ENCODE data around the gene KATNIP.
A peak's percentile ranks its signal among the peaks of the same experiment; 100 is the strongest.
"Not testable (repeated sequence)": the region's sequence is repeated elsewhere in the genome, so short reads cannot be mapped to it uniquely, and the experiment has no call there.

Gene KATNIP

DNA sequence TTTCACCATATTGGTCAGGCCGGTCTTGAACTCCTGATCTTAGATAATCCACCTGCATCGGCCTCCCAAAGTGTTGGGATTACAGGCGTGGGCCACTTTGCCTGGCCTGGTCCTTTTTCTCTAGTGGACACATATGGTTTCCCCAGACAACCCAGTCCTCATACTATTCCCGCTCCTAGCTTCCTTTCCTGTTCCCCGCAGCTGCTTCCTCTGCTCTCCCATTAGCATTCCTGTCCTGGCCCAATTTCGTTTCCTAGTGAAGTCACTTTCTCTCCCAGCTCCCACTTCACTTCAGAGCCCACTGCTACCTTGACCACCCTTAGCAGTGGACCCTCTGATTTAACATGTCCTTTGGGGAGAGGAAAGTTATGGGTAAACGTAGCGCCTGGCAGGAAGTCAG is 11.3 kb downstream of the KATNIP start:
- Histone ChIP-seq H3K9ac (ENCODE audit: low read length) (no peak overlapping the region), H3K36me3 (ENCODE audit: control insufficient read depth, insufficient read depth, low read length) (no peaks in the 10 kb centered on the region), H3K4me3 (ENCODE audit: low read depth, low read length) (no peak overlapping the region), H3K27ac (ENCODE audit: low read depth, low read length) (no peak overlapping the region), H3K9me3 (ENCODE audit: control insufficient read depth, insufficient read depth, low read depth, low read length) (no peaks in the 10 kb centered on the region), H3K27me3 (ENCODE audit: control insufficient read depth, insufficient read depth, low read length) (no peaks in the 10 kb centered on the region), H3K4me1 (ENCODE audit: control insufficient read depth, insufficient read depth, low read length) (no peaks in the 10 kb centered on the region)

DNA sequence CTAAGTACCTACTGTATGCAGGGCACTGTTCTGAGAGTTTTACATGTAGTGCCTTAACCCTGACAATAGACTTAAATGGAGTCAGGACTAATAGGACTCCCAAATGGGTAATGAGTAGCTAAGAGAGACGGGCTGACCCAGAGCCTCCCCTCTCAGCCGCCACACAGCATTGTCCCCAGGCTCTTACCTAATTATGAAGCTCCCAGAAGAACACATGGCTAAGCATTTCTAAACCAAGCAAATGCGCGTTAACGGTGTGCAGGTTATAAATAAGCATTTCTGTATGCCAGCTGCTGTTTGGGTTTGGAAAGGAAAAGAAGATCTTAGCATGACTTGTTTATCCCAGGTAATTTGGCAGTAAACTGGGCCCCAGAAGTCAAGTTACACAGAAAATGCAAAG is 14.3 kb downstream of the KATNIP start:
- Histone ChIP-seq H3K9me3 (ENCODE audit: control insufficient read depth, insufficient read depth, low read depth, low read length) (no peaks in the 10 kb centered on the region), H3K27ac (ENCODE audit: low read depth, low read length) (no peak overlapping the region), H3K27me3 (ENCODE audit: control insufficient read depth, insufficient read depth, low read length) (no peaks in the 10 kb centered on the region), H3K4me1 (ENCODE audit: control insufficient read depth, insufficient read depth, low read length) (no peaks in the 10 kb centered on the region), H3K36me3 (ENCODE audit: control insufficient read depth, insufficient read depth, low read length) (no peaks in the 10 kb centered on the region), H3K4me3 (ENCODE audit: low read depth, low read length) (no peak overlapping the region), H3K9ac (ENCODE audit: low read length) (no peak overlapping the region)

DNA sequence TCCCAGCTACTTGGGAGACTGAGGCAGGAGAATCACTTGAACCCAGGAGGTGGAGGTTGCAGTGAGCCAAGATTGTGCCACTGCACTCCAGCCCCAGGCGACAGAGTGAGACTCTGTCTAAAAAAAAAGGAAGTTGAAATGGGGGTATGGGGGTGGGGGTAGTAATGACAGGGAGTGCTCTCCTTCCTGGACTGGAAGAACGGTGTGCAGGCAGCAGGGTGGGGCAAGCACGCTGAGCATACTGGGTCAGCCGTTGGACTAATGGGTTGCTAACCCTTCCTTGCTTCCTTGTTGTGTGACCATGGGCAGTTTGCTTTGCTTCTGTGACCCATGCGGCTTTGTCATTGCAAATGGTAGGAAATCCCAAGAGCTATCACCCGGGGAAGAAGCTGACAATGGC is 16.5 kb downstream of the KATNIP start:
- Histone ChIP-seq H3K4me1 (ENCODE audit: control insufficient read depth, insufficient read depth, low read length) (peaks cover under 1% of the 10 kb centered on the region; the same call in 1 of the 2 replicates), H3K4me3 (ENCODE audit: low read depth, low read length) (no peak overlapping the region), H3K27me3 (ENCODE audit: control insufficient read depth, insufficient read depth, low read length) (no peaks in the 10 kb centered on the region), H3K36me3 (ENCODE audit: control insufficient read depth, insufficient read depth, low read length) (no peaks in the 10 kb centered on the region), H3K27ac (ENCODE audit: low read depth, low read length) (no peak overlapping the region), H3K9ac (ENCODE audit: low read length) (no peak overlapping the region), H3K9me3 (ENCODE audit: control insufficient read depth, insufficient read depth, low read depth, low read length) (no peaks in the 10 kb centered on the region)

DNA sequence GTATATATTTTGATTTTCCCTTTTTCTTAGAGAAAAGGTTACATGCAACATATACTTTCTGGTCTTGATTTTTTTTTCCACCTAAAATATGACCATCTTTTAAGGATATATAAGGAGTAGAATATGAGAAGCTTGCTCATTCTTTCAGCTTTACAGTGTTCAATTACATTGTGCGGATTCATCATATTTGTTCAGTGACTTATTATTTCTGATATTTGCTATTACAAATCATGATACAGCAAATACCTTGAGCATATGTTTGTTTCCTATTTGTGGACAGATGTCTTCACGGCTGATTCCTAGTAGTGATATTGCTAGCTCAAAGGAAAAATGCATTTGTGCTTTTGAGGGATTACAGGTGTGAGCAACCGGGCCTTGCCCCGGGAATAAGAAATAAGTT is 18.1 kb downstream of the KATNIP start:
- Histone ChIP-seq H3K9ac (ENCODE audit: low read length) (no peak overlapping the region), H3K9me3 (ENCODE audit: control insufficient read depth, insufficient read depth, low read depth, low read length) (no peaks in the 10 kb centered on the region), H3K27ac (ENCODE audit: low read depth, low read length) (no peak overlapping the region), H3K4me1 (ENCODE audit: control insufficient read depth, insufficient read depth, low read length) (peaks cover 5% of the 10 kb centered on the region; the same call in 1 of the 2 replicates), H3K4me3 (ENCODE audit: low read depth, low read length) (no peak overlapping the region), H3K27me3 (ENCODE audit: control insufficient read depth, insufficient read depth, low read length) (no peaks in the 10 kb centered on the region), H3K36me3 (ENCODE audit: control insufficient read depth, insufficient read depth, low read length) (no peaks in the 10 kb centered on the region)

DNA sequence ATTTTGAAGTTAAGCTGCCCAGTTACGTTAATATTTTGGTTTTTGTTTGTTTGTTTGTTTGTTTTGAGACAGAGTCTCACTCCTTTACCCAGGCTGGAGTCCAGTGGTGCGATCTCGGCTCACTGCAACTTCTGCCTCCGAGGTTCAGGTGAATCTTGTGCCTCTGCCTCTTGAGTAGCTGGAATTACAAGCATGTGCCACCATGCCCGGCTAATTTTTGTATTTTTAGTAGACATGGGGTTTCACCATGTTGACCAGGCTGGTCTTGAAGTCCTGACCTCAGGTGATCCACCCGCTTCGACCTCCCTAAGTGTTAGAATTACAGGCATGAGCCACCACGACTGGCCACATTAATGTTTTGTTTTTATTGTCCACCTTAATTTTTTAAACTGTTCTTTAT is 21.0 kb downstream of the KATNIP start:
- not testable (repeated sequence) for H3K4me3 ChIP-seq (ENCODE audit: low read depth, low read length); H3K9me3 ChIP-seq (ENCODE audit: control insufficient read depth, insufficient read depth, low read depth, low read length); H3K27me3 ChIP-seq (ENCODE audit: control insufficient read depth, insufficient read depth, low read length); H3K4me1 ChIP-seq (ENCODE audit: control insufficient read depth, insufficient read depth, low read length); H3K27ac ChIP-seq (ENCODE audit: low read depth, low read length); H3K36me3 ChIP-seq (ENCODE audit: control insufficient read depth, insufficient read depth, low read length); H3K9ac ChIP-seq (ENCODE audit: low read length)

- H3K36me3 ChIP-seq (ENCODE audit: control insufficient read depth, insufficient read depth, low read length) = no peaks in the 10 kb centered on the region
- H3K4me3 ChIP-seq (ENCODE audit: low read depth, low read length) = no peak overlapping the region
- H3K27ac ChIP-seq (ENCODE audit: low read depth, low read length) = no peak overlapping the region
- H3K27me3 ChIP-seq (ENCODE audit: control insufficient read depth, insufficient read depth, low read length) = no peaks in the 10 kb centered on the region
- no peak overlapping the region for H3K9ac ChIP-seq (ENCODE audit: low read length)
- H3K4me1 ChIP-seq (ENCODE audit: control insufficient read depth, insufficient read depth, low read length) = peaks cover 5% of the 10 kb centered on the region; the same call in 1 of the 2 replicates
- H3K9me3 ChIP-seq (ENCODE audit: control insufficient read depth, insufficient read depth, low read depth, low read length) = no peaks in the 10 kb centered on the region
These were observed 21.7 kb downstream of the KATNIP start for GRCh38 chr16:27571433-27572326.

DNA sequence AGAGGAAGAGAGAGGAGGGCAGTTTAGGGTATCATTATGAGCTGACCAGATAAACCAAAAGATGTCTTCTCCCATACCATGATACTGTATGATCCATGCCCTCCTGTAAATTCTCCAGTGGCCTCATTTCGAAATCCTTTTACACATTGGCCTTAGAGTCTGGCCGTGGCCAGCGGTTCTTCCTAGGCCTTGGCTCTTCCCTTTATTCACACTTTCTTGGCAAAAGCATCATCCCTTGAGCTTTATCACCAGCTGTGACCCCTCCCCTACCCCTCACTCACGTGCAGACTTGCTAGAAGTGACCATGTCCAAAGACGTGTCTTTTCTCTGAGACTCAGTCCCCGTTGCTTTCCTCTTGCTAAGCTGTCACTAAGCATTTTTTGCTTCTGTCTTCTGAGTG is 22.8 kb downstream of the KATNIP start:
- no peaks in the 10 kb centered on the region for H3K9me3 ChIP-seq (ENCODE audit: control insufficient read depth, insufficient read depth, low read depth, low read length)
- peaks cover 5% of the 10 kb centered on the region; the same call in 1 of the 2 replicates for H3K4me1 ChIP-seq (ENCODE audit: control insufficient read depth, insufficient read depth, low read length)
- H3K27ac ChIP-seq (ENCODE audit: low read depth, low read length) = no peak overlapping the region
- H3K27me3 ChIP-seq (ENCODE audit: control insufficient read depth, insufficient read depth, low read length) = no peaks in the 10 kb centered on the region
- H3K9ac ChIP-seq (ENCODE audit: low read length) = no peak overlapping the region
- H3K4me3 ChIP-seq (ENCODE audit: low read depth, low read length) = no peak overlapping the region
- H3K36me3 ChIP-seq (ENCODE audit: control insufficient read depth, insufficient read depth, low read length) = no peaks in the 10 kb centered on the region

GRCh38 chr16:27576729-27577128 is 26.8 kb downstream of the KATNIP start:
- H3K27ac ChIP-seq (ENCODE audit: low read depth, low read length) = no peak overlapping the region
- no peaks in the 10 kb centered on the region for H3K9me3 ChIP-seq (ENCODE audit: control insufficient read depth, insufficient read depth, low read depth, low read length)
- no peaks in the 10 kb centered on the region for H3K27me3 ChIP-seq (ENCODE audit: control insufficient read depth, insufficient read depth, low read length)

DNA sequence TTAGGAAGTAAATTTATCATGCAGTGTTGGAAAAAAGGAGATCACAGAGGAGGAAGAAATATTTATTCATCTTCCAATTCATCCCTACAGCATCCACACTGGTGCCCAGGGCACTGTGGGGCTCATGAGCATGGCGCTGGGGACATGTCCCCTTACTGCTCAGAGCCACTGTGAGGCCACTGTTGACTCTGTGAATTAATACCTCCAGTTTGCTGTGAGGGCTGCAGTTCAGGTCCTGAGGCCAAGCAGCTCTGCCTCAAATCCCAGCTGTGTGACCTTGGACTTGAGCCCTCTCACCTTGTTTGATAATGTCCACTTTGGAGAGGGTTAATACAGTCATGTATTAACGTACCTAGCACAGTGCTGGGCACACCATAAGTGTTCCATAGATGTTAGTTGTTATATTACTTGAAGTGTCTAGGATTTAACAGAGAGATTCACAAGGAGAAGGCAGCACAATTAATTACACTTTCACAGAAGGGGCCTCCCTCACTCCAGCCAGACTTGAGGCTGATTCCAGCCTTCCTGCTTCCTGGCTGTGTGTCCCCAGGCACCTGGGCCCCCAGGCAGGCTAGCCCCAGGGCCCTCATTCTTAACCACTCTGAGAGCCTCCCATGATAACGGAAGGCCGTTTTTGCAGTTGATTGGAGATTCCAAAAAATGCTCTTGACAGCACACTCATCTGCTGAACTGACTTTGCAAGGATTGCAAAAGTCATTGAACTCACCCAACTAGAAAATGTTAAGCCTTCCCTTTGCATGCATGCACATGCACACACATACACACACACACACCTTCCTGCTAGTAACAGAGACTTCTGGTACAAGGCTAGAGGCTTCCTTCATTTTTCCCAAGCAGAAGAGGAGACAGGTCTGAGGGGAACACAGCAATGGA is 29.4 kb downstream of the KATNIP start:
- H3K4me3 ChIP-seq (ENCODE audit: low read depth, low read length) = no peak overlapping the region
- H3K4me1 ChIP-seq (ENCODE audit: control insufficient read depth, insufficient read depth, low read length) = peaks cover 15% of the 10 kb centered on the region; the same call in 1 of the 2 replicates
- H3K9ac ChIP-seq (ENCODE audit: low read length) = peak overlapping the region; percentile 35
- H3K27ac ChIP-seq (ENCODE audit: low read depth, low read length) = peak overlapping the region; percentile 53; the same call in 1 of the 2 replicates
- H3K27me3 ChIP-seq (ENCODE audit: control insufficient read depth, insufficient read depth, low read length) = no peaks in the 10 kb centered on the region
- H3K9me3 ChIP-seq (ENCODE audit: control insufficient read depth, insufficient read depth, low read depth, low read length) = no peaks in the 10 kb centered on the region
- H3K36me3 ChIP-seq (ENCODE audit: control insufficient read depth, insufficient read depth, low read length) = no peaks in the 10 kb centered on the region

More at GRCh38 chr16:27576729-27577128, 26.8 kb downstream of the KATNIP start:
- Histone ChIP-seq H3K9ac (ENCODE audit: low read length) (peak overlapping the region; percentile 11), H3K4me3 (ENCODE audit: low read depth, low read length) (no peak overlapping the region), H3K36me3 (ENCODE audit: control insufficient read depth, insufficient read depth, low read length) (no peaks in the 10 kb centered on the region), H3K4me1 (ENCODE audit: control insufficient read depth, insufficient read depth, low read length) (peaks cover 11% of the 10 kb centered on the region; the same call in 1 of the 2 replicates)

- Histone ChIP-seq H3K9me3 (ENCODE audit: control insufficient read depth, insufficient read depth, low read depth, low read length) (no peaks in the 10 kb centered on the region), H3K9ac (ENCODE audit: low read length) (no peak overlapping the region), H3K27ac (ENCODE audit: low read depth, low read length) (no peak overlapping the region), H3K36me3 (ENCODE audit: control insufficient read depth, insufficient read depth, low read length) (no peaks in the 10 kb centered on the region; the same call in 1 of the 2 replicates), H3K4me3 (ENCODE audit: low read depth, low read length) (no peak overlapping the region), H3K4me1 (ENCODE audit: control insufficient read depth, insufficient read depth, low read length) (peaks cover 15% of the 10 kb centered on the region; the same call in 1 of the 2 replicates), H3K27me3 (ENCODE audit: control insufficient read depth, insufficient read depth, low read length) (no peaks in the 10 kb centered on the region)
These were observed 32.9 kb downstream of the KATNIP start for GRCh38 chr16:27582883-27583282.

DNA sequence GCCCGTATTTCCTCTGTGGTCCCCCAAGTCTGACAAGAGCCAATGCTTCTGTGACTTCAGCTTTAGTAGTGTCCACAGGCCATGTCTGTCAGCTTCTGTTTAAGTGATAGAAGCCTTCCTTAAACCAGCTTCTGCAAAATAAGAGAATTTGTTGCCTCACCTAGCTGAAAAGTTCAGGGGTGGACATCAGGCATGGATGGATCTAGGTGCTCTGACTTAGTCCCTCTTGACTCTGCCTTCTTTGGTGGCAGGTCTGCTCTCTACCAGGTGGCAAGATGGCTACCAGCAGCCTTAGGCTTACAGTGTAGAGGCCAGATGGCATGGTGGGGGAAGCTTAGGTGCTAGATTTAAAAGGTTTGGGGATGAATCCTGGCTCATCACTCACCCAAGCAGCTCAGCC is 33.7 kb downstream of the KATNIP start:
- no peaks in the 10 kb centered on the region for H3K9me3 ChIP-seq (ENCODE audit: control insufficient read depth, insufficient read depth, low read depth, low read length)
- H3K36me3 ChIP-seq (ENCODE audit: control insufficient read depth, insufficient read depth, low read length) = no peaks in the 10 kb centered on the region; the same call in 1 of the 2 replicates
- H3K4me3 ChIP-seq (ENCODE audit: low read depth, low read length) = no peak overlapping the region
- no peaks in the 10 kb centered on the region for H3K27me3 ChIP-seq (ENCODE audit: control insufficient read depth, insufficient read depth, low read length)
- peaks cover 12% of the 10 kb centered on the region; the same call in 1 of the 2 replicates for H3K4me1 ChIP-seq (ENCODE audit: control insufficient read depth, insufficient read depth, low read length)
- no peak overlapping the region for H3K27ac ChIP-seq (ENCODE audit: low read depth, low read length)
- H3K9ac ChIP-seq (ENCODE audit: low read length) = no peak overlapping the region
